HG03039 (cell line): ENCODE results near the gene LRRC49.
A peak's percentile ranks its signal among the peaks of the same experiment; 100 is the strongest.
"Not testable (repeated sequence)": the region's sequence is repeated elsewhere in the genome, so short reads cannot be mapped to it uniquely, and the experiment has no call there.

Experiments used
- ATAC-seq: cut with Tn5 transposase; IDR thresholded peaks from one replicate; pipeline ENCODE4 v1.9.1; 2021; ENCODE audit warnings: mild to moderate bottlenecking, moderate library complexity; ENCODE audit not compliant: unreplicated experiment

The LRRC49 gene

DNA sequence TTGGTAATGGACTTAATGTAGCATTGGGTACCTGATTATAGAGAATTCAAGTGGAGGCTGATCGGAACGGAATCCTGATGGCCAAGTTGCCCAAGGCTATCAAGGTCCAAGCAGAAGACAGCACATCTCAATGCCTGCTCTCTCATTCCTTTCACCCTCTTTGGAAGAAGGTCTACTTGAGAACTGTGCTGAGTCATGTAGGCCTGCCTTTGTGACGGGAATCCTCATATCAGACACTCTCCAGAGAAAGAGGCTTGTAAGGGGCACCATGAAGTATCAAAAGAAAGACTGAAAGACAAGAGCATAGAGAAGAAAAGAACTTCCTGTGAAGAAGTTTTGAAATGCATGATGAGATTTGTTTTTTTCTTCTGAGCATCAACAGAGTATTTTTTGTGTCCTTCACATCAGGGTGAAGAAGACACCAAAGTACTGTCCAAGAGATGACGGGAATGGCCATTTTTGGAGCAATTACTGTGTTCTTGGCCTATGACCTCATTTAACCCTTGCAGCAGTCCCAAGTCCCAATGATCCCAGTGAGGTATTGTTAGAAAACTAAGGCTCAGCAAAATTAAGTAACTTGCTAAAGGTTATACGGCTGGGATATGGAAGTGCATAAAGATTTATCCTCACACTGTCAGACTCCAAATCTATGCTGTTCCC, 25.5 kb upstream of the LRRC49 start:
- no peak for ATAC-seq

DNA sequence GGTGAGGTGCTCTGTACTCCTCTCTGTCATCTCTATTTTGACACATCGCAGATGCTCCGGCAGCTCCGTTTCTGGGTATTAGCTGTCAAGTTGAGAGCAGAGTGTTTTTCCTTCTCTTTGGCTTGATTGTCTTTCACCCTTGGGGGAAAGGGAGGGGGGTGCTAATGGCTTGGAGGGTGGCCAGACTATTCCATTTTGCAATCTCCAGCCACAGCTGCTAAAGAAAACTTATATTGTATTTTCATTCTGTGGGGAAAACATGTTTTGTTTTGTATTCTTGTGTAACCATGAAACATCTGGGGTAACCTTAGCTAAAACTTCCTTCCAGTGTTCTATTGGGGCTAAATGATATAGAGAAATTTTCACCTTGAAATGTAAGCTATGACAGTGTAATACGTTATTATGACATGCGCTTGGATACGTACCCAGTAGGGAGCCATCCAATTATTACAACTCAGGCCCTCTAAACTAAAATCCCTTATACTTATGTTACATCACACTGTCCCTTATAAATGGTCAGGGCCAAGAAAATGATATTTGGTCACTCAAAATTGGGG, 24.6 kb upstream of the LRRC49 start:
- ATAC-seq: no peak

DNA sequence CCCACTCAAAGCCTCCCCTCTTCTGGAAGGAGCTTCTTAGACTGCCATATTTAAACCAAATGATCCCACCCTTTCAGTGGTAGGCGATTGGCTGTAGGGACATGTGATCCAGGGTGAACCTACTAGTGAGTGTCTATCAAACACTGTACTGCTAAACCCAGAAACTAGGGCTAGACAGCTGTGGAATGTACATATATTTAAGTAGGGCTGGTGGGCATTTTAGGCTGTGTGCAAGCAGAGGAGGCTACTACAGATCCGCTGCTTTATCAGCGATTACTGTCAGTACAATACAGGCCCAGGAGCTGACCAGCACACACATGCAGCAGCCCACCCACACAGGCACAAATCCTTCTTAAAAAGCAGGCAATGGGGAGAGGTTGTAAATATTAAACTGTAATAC, 23.3 kb upstream of the LRRC49 start:
- no peak for ATAC-seq

DNA sequence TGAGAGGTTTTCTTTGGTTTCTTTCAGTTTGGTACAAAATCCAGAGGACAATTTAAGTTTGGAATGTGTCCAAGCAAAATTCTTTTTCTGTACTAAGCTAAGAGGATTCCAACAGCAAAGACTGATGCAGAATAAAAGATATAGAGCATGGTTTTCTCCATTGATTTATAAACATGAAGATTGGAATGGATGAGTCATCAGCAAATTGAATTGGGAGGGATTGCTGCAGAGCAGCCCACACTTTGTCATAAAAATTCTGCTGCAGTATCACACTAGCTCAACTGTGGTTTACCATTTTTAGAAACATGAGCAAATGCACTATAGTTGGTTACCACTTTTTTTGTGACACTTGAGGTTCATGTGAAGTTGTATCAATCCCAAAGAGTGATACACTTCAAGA, 22.6 kb upstream of the LRRC49 start:
- ATAC-seq: no peak

DNA sequence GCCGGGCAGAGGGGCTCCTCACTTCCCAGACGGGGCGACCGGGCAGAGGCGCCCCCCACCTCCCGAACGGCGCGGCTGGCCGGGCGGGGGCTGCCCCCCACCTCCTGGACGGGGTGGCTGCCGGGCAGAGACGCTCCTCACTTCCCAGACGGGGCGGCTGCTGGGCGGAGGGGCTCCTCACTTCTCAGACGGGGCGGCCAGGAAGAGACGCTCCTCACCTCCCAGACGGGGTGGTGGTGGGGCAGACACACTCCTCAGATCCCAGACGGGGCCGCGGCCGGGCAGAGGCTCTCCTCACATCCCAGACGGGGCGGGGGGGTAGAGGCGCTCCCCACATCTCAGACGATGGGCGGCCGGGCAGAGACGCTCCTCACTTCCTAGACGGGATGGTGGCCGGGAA, 21.1 kb upstream of the LRRC49 start:
- ATAC-seq: not testable (repeated sequence)

DNA sequence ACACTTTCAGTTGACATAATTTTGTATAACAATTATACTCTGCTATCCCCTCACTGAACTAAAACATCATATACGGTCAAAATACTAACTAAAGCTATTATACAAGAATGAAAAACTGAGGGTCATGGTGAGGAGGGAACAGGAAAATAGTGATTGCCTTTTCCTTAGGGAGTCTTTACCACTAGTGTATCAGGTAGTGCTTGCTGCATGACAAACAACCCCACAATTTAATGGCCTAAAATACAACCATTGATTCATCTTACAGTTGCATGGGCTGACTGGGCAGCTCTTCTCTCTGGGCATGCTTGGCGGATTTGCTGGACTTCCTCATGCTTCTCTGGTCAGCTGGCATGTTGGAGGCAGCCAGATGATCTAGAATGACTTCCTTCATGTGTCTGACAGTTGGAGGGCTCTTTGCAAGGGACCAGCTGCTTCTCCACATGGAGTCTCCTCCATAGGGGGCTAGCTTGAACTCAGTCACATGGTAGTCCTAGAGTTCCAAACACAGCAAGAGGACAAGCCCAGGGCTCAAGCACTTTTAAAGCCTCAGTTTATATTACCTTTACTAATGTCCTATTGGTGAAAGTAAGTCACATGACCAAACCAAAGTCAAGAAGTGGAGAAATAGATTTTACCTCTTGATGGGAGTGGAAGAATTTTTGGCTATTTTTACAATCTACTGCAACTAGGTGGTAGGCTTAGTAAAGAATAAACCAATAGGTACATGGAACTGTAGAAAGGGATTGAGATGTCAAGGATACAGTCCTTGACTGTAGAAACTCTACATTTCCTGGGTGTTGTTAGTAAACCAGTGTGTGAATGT, 19.2 kb upstream of the LRRC49 start:
- ATAC-seq: no peak

DNA sequence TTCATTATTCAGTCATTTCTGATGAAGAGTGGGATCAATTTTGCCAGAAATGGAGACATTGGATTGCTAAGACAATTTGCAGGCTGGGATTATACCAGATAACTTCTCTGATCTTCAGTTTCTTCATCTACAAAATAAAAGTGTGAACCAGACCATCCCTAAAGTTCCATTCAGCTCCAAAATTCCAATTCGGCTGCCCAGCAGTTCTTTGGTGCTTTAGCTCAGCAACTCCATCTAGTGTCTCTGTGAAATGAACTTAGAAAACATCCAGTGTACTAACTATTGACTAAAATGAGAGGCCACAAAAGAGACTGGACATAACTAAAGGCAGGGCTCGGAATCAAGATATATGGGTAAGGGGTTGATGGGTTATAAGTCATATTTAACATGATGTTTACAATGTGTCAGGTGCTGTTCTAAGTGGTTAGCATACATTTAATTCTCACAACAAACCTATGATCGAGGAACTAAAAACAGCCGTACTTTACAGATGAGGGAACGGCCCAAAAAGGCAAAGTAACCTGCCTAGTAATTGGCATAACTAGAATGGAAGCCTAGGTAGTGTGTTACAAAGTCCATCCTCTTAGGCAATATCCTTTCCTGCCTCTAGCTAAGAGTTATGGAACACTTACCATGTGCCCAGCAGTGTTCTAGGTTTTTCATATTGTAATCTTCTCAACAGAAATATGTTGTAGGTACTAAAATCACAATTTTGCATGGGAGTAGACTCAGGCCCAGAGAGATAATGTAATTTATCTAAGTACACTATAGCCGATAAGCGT, 17.4 kb upstream of the LRRC49 start:
- no peak for ATAC-seq

DNA sequence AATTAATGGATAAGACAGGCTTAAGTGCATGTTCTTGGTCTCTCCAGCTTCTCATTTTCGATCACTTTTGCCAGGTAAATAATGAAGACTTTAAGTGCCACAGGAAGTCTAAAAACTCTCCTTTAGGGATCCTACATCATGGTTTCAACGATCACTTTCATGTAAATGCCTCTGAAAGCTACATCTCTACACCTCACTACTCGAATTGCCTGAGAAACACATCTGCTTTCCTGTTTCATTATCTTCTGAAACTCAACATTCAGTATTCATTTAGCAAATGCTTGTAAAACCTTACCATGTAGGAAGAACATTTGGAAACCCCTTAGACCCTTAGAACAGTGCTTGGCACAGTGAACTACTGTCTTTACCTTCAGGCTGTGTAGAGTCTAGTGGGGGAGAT, 16.6 kb upstream of the LRRC49 start:
- no peak for ATAC-seq

DNA sequence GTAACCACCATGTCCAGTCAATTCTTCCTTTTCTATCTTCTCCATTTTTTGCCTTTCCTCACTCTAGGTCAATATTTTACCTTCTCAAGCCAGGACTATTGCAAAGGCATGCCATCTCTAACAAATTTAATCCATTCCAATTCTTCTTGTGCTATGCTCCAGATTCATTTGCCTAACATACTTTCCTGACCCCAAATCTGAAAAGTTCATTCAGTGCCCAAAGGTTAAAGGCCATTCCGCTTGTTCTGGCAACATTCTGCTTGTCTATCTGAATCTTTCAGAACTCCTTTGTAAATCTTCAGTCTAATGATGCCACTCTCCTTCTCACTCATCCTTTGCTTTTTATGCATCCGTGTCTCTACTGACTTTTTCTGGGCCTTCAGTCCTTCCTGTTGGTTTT, 15.9 kb upstream of the LRRC49 start:
- no peak for ATAC-seq

DNA sequence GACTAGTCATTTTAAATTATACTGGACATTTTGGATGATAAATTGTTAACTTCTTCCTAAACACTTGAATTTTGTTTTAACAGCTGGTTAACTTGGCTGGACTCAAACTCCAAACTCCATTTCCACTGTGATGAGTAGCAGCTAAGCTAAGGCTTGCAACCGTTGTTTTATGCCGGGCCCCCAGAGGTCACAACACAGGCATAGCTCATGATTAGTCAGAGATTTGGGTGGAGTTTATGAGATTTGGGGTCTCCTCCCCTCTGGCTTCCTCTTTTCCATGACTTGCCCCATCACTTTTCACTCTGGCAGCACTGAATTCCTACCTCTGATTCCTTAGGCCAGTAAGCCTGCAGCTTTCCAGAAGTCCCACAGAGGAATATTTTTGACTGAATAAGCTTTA, 13.2 kb upstream of the LRRC49 start:
- ATAC-seq: no peak

DNA sequence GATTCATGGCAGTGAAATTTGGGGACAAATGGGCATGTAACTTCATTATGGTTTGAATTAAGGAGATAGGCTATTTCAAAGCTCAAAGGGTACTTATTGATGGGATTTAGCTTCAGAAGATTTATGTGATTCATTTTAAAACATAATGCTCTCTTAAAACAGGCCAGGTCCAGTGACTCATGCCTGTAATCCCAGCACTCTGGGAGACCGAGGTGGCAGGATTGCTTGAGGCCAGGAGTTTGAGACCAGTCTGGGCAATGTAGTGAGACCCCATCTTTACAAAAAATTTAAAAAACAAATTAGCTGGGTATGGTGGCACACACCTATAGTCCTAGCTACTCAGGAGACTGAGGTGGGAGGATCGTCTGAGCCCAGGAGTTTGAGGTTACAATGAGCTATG, 11.8 kb upstream of the LRRC49 start:
- no peak for ATAC-seq

DNA sequence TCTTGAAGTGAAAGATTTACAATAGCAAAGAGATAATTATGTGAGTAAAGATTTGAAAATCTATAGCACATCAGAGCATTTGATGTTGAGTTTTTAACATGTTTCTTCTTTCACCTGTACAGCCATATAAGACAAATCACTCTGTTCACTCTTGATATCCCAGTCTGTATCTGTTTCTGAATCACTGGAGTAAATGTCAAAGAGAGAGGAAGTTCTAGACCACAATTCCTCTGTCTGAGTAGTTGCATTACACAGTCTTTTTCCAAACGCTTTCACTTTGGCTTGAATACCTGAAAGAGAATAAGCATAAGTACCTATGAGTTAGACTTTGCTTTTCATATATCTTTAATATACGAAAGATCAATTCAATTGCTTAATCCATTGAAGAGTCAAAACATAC, 10.3 kb upstream of the LRRC49 start:
- ATAC-seq: no peak

DNA sequence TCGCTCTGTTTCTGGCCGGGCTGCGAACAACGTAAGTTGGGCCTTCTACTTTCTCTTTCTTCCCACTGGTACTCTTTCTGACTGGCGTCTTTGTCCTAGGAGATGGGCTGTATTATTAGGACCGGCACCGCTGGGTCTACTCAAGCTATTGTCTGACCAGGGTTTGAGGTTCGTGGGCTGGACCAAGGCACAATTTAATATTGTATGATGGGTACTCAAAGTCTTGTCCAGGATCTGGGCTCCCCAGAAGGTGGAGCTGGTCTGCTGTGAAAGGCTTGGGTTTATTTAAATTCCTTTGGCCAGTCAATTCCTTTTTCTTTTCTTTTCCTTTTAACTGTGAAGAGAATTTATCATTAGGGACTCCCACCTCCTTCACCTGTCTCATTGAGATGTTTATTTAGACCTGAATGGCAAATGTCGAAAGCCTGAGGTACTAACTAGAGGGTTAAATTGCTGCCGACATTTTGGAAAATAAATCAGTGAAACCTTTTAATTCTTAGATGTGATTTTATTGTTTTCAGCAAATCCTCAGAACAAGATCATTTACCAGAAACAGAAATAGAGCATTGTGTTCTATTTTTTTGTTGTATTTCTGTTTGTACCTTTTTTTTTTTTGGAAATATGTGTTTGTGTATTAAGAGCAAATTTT, 410 bp downstream of the LRRC49 start:
- ATAC-seq: peak; percentile 9

DNA sequence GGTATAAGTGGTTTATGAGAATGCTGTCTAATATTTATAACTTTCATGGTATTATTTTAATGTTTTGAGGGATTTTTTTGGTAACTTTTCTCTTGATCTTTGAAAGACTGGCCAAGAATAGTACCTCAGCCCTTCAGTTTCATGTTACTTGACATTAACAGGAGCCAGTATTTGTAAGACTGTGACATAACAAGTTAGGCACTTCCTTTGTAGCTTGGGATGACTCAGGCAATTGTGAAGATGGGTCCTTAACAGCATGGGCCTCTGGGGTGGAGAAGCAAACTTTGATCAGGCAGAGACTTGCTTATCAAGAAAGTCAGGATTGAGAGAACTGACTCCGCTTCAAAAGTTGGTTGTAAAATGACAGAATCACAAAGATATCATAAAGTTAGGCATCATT, 9.5 kb downstream of the LRRC49 start:
- ATAC-seq: no peak

DNA sequence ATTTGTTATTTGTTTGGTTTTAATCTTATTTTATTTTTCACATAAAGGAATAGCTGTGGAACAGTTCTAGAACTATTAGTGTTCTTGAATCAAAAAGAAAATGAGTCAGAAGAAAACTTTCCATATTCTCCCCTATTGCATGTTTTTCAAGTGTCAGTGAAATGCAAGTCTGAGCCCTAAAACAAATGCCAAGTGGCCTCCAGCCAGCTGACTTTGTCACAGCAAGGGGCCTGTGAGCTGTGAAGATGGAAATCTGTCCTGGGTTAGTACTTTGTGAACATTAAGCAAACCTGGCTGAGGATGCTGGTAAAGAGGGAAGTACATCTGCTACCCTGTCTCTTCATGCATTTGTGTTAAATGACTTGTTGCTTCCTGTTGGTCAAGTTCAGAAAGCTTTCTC, 14.2 kb downstream of the LRRC49 start:
- ATAC-seq: no peak

DNA sequence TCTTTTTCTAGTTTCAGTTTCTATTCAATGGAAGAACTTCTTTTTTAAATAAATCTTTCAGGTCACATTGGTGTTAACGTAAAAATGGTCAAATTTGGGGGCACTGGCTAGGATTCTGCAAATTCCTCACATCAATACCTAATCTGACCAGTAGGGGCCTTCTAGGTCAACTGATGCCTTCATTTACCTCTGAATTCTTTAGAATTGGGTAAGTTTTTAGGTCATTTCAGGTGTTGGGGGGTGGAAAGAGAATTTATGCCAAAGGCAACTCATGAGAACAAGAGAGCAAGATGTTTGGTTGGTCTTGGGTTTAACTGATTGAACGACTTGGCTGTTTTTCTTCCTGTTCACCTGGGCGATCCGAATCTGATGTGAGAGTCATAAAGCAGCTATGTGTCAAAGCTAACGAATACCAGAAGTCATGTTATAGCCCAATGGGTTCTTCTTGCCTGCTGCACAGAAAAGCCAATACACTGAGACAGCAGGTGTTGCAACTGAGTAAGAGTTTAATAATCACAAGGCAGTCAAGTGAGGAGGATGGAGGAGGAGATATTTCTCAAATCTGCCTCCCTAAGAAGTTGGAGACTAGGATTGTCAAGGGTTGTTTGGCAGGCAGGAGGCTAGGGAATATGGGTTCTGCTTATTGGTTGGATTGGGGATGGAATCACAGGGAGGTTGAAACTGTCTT, 15.3 kb downstream of the LRRC49 start:
- no peak for ATAC-seq

DNA sequence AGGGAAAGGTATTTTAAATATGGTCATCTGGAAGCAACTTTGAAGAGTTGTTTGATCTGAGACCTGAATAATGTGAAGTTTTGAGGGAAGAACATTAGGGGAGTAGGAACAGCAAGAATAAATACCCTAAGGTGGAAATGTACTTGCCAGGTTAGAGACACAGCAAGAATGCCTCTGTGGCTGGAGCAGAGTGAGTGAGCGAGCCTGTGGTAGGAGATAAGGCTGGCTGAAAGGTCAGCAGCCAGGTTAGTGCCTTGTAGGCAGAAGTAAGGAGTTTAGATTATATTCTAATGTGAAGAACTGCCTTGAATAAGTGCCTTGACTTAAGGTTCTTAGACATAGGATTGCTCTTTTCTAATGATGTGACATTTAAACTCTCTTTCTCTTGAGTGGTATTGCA, 18.3 kb downstream of the LRRC49 start:
- no peak for ATAC-seq

DNA sequence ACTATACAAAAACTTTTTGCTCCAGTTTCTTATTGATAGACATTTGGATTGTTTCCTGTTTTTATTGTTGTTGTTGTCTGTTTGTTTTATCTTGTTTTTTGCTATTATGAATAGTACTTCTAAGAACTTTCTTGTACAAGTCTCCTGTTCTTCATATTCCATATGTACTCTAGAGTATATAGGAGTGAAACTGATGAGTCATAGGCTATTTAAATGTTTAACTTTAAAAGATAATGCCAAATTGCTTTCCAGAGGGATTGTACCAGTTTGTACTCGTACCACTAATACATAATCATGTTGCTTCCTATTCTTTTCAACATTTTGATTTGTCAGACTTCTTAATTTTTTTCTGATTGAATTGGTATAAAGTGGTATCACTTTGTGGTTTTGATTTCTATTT, 19.6 kb downstream of the LRRC49 start:
- no peak for ATAC-seq

DNA sequence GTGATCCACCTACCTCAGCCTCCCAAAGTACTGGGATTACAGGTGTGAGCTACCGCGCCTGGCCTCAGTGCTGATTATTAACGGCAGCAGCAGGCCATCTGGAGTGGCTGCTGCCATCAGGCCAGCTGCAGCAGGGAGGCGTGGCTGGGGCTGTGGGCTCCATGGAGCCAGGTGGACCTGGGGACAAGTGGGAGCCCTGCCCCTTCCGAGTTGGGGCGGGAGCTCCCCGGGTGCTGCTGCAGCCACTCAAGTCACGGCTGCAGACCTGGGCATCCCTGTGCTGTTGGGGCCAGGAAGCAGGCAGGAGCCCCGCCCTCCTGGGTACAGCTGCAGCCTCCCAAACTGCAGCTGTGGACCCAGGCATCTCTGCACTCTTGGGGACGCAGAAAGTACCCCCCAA, 23.9 kb downstream of the LRRC49 start:
- ATAC-seq: no peak

DNA sequence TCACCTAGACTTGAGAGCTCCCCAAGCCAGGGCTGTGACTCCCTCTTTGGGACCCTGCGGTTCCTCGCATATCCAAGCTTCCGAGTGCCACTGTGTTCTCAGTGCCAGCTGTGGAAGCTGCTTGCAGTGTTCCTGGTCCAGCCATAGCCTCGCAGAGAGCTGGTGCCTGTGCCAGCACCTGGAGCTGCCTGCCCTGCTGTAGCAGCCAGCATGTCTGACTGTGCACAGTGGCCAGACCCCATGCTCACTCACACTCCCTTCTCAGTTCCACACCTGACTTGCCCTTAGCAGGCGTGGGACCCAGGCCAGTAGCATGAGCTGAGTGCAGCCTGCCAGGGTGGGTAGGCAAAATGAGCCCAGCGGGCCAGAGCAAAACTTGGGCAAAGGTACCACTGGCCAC, 25.3 kb downstream of the LRRC49 start:
- no peak for ATAC-seq
